Measurements from ENCODE around the gene NOPCHAP1. TPM values are rescaled to one million over a fixed set of nuclear protein-coding genes. Genes with fewer than 3 reads are reported as not detected.

The NOPCHAP1 gene
- total and polyA plus RNA-seq, 2 of the 8 experiments (the other 6 are each of a cell fraction or from before 2014, with no cell fraction given), result 14.9 to 39.5 TPM

DNA sequence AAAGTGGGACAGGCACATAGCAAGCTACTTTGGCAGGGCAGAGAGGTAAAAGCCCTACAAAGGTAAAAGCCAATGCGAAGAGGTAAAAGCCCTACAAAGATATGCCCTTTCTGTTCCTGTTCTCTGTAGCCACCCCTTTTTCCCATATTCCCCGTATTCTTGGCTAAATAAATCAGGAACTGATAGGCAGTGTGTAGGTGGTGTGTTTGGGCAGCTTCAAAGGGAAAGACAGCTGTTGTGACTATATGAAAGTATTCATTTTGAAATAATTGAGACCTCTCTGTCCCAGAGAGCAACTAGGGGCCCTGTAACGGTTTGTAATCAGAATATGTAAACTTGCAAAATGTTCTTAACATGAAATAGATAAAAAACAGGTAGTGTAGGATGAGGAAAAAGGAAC is 16.8 kb upstream of the NOPCHAP1 start:
- no peak overlapping the region for H4K91ac ChIP-seq (replicated peaks; ENCODE audit: insufficient read length, low read length)
- H3K14ac ChIP-seq (ENCODE audit: insufficient read length), result no peak overlapping the region
- no peak overlapping the region for H2BK120ac ChIP-seq (replicated peaks; ENCODE audit: low read depth, low read length)
- H4K20me1 ChIP-seq (replicated peaks in 1 of 2; ENCODE audit: control insufficient read depth in 1 of 2, insufficient read depth in 2 of 2, low read length in 2 of 2), result no peaks in the 10 kb centered on the region
- no peaks in the 10 kb centered on the region for H3K9me3 ChIP-seq (ENCODE audit: insufficient read depth in 2 of 2, low read depth in 1 of 2, low read length in 1 of 2)
- DNase-seq (ENCODE audit: low read depth in 1 of 2, low spot score in 2 of 2), result no peak
- ChIA-PET POLR2A (ENCODE audit: partially characterized antibody) (interaction anchor here (1.5 kb wide), 1 partner anchor 17 kb away, joined by 3 read pairs; the partner anchor contains the start of gene NOPCHAP1), CTCF (ENCODE audit: partially characterized antibody) (interaction anchor here (0.9 kb wide), 1 partner anchor 10 kb away, joined by 3 read pairs; no protein-coding TSS in a partner anchor)
- H2AFZ ChIP-seq (ENCODE audit: low read length), result no peak overlapping the region
- no peak overlapping the region for H3K4ac ChIP-seq (replicated peaks; ENCODE audit: insufficient read length, low read depth, low read length)
- no peak for FAIRE-seq
- no peak overlapping the region for H3K18ac ChIP-seq (ENCODE audit: extremely low read depth, low read length)
- no peak overlapping the region for H3K4me2 ChIP-seq (ENCODE audit: insufficient read depth in 1 of 2, low read depth in 2 of 2, low read length in 2 of 2)
- no peaks in the 10 kb centered on the region for H3K4me1 ChIP-seq (replicated peaks in 1 of 4; ENCODE audit: control insufficient read depth in 3 of 4, insufficient read depth in 4 of 4, low read length in 3 of 4)
- H4K8ac ChIP-seq (ENCODE audit: extremely low read depth, insufficient read depth, low read length), result no peak overlapping the region
- WGBS, 2 experiments (ENCODE audit: extremely low coverage in 1 of 2, insufficient coverage in 1 of 2, insufficient read length in 1 of 2, insufficient replicate concordance in 2 of 2, low coverage in 1 of 2, low lambda C conversion rate in 2 of 2, missing lambda C conversion rate in 1 of 2), result 92% methylated on average over 3 of the region's 3 CpGs; no CpG with 5 or more reads in 1 of the 2 experiments
- no peak overlapping the region for H2BK12ac ChIP-seq (ENCODE audit: low read depth, low read length)
- no peak overlapping the region for H3K56ac ChIP-seq (replicated peaks; ENCODE audit: insufficient read length, low read depth, low read length)
- no peak overlapping the region for H2AK5ac ChIP-seq (ENCODE audit: low read depth, low read length)
- no peak overlapping the region for H3K4me3 ChIP-seq (ENCODE audit: extremely low read depth in 1 of 4, insufficient read depth in 2 of 4, low read depth in 3 of 4, low read length in 4 of 4)
- no peaks in the 10 kb centered on the region for H3K36me3 ChIP-seq (ENCODE audit: control insufficient read depth in 2 of 4, insufficient read depth in 4 of 4, low read length in 3 of 4)
- no peak overlapping the region for H2BK20ac ChIP-seq (ENCODE audit: low read length)
- H4K5ac ChIP-seq (ENCODE audit: insufficient read length, low read depth, low read length), result no peak overlapping the region
- no peak overlapping the region for H3K27ac ChIP-seq (ENCODE audit: low read depth, low read length)
- H2BK15ac ChIP-seq (ENCODE audit: low read length), result no peak overlapping the region
- no peak overlapping the region for H3K23ac ChIP-seq (ENCODE audit: insufficient read length)
- no peaks in the 10 kb centered on the region for H3K79me1 ChIP-seq (ENCODE audit: low read depth, low read length)
- H3K23me2 ChIP-seq (ENCODE audit: low read depth, low read length), result no peaks in the 10 kb centered on the region
- no peak overlapping the region for H2BK5ac ChIP-seq (ENCODE audit: low read depth, low read length)
- no peaks in the 10 kb centered on the region for H3K27me3 ChIP-seq (replicated peaks in 1 of 4; ENCODE audit: control insufficient read depth in 3 of 4, extremely low read depth in 1 of 4, insufficient read depth in 3 of 4, low read length in 3 of 4)
- H3K79me2 ChIP-seq (ENCODE audit: control insufficient read depth in 1 of 2, insufficient read depth in 2 of 2, low read length in 2 of 2), result no peaks in the 10 kb centered on the region
- H3K9ac ChIP-seq (replicated peaks in 1 of 4; ENCODE audit: extremely low read depth in 1 of 4, low read depth in 3 of 4, low read length in 3 of 4), result no peak overlapping the region
- TF ChIP-seq KDM5A (IDR thresholded peaks at IDR 0.05; ENCODE audit: low read length) (no peak), SUZ12 (IDR thresholded peaks at IDR 0.05; ENCODE audit: low read length) (no peak), BACH1 (IDR thresholded peaks at IDR 0.05; ENCODE audit: low read length) (no peak), PHF8 (conservative IDR thresholded peaks at IDR 0.05; ENCODE audit: low read depth, low read length) (no peak)
